HCT116 (cell line): ENCODE measurements around the gene KLF2. TPM values are rescaled to one million over a fixed set of nuclear protein-coding genes. Genes with fewer than 3 reads are reported as not detected.

Experiments used
- ATAC-seq: fragments of 200-7000 bp; cut with Tn5 transposase; 2 replicates; pipeline ENCODE4 v1.9.1; 2020; ENCODE audit warnings: mild to moderate bottlenecking, moderate library complexity
- BruUV-seq: library from RNA; stranded (reverse); fragments of 400-500 nt; replicated peaks from 2 replicates; lab custom pipeline; 2021; lab: Mats Ljungman, UMichigan
- CTCF ChIA-PET: fragments of 300-600 bp; sonication (Branson Sonifier 250); formaldehyde crosslinking; loops from one replicate; lab custom pipeline; 2021; ENCODE audit warnings: antibody characterized with exemption; lab: Charles Lee
- POLR2A ChIA-PET: fragments of 300-600, 350-600 bp; sonication (Branson Sonifier 250); formaldehyde crosslinking; loops from one replicate; lab custom pipeline; 2021; ENCODE audit warnings: antibody characterized with exemption; lab: Charles Lee
- RAD21 ChIA-PET, 2 experiments: fragments of 300-600 bp; sonication (Branson Sonifier 250); formaldehyde crosslinking; loops; one replicate each; lab custom pipeline; 2023; ENCODE audit warnings: low total read pairs in 2 of 2; ENCODE audit not compliant: uncharacterized antibody in 2 of 2, unreplicated experiment in 2 of 2, low non-redundant PET in 1 of 2; lab: Charles Lee
- DNase-seq: peaks from one replicate; pipeline ENCODE4 v3.0.0-alpha.2; 2010; ENCODE audit warnings: low read depth, low spot score
- H2AFZ ChIP-seq: fragments of 200-600 bp; shearing (Covaris generic), sonication (generic); 2 replicates; pipeline ENCODE4 v1.6.1; 2017; ENCODE audit warnings: low read depth, mixed run types, mixed read lengths, antibody characterized with exemption, low read length; ENCODE audit not compliant: poor library complexity, severe bottlenecking
- H3K27ac ChIP-seq: 2 replicates; pipeline ENCODE4 v1.5.1; 2012; ENCODE audit warnings: low read depth, low read length
- H3K27me3 ChIP-seq: fragments of 200-600 bp; sonication (generic); 2 replicates; pipeline ENCODE4 v1.6.1; 2016; ENCODE audit warnings: mixed run types, low read length, mixed read lengths; ENCODE audit not compliant: insufficient read depth
- H3K36me3 ChIP-seq, 2 experiments: fragments of 200-500 bp in 1 of 2; fragments of 200-600 bp in 1 of 2; sonication (Bioruptor generic) in 1 of 2; sonication (generic) in 1 of 2; 2 replicates each; pipeline versions ENCODE4 v1.5.1 to v1.6.1; 2014 to 2016; ENCODE audit warnings: low read length in 2 of 2, inconsistent platforms in 1 of 2, mixed read lengths in 1 of 2, mixed run types in 1 of 2; ENCODE audit not compliant: insufficient read depth in 2 of 2, control insufficient read depth in 1 of 2
- H3K4me1 ChIP-seq, 2 experiments: fragments of 200-600 bp in 1 of 2; sonication (generic) in 1 of 2; 2 replicates each; pipeline versions ENCODE4 v1.5.1 to v1.6.1; 2012 to 2017; ENCODE audit warnings: low read length in 2 of 2, inconsistent platforms in 1 of 2, mild to moderate bottlenecking in 1 of 2, mixed read lengths in 1 of 2, mixed run types in 1 of 2, moderate library complexity in 1 of 2; ENCODE audit not compliant: insufficient read depth in 2 of 2, control insufficient read depth in 1 of 2
- H3K4me2 ChIP-seq: fragments of 200-600 bp; sonication (generic); 2 replicates; pipeline ENCODE4 v1.6.1; 2017; ENCODE audit warnings: mixed run types, low read length, mixed read lengths
- H3K4me3 ChIP-seq, 2 experiments: fragments of 200-600 bp in 1 of 2; sonication (generic) in 1 of 2; replicated peaks in 1 of 2; 2 replicates each; pipeline ENCODE4 v1.5.1; 2011 to 2016; ENCODE audit warnings: low read length in 2 of 2, control low read depth in 1 of 2, low read depth in 1 of 2, mild to moderate bottlenecking in 1 of 2, mixed read lengths in 1 of 2, mixed run types in 1 of 2
- H3K79me2 ChIP-seq: fragments of 200-600 bp; sonication (generic); 2 replicates; pipeline ENCODE4 v1.6.1; 2017; ENCODE audit warnings: mild to moderate bottlenecking, mixed run types, low read length, moderate library complexity, mixed read lengths; ENCODE audit not compliant: insufficient read depth
- H3K9ac ChIP-seq: fragments of 200-600 bp; sonication (generic); 2 replicates; pipeline ENCODE4 v1.6.1; 2016; ENCODE audit warnings: low read length, mixed read lengths
- H3K9me2 ChIP-seq: fragments of 200-600 bp; sonication (generic), shearing (Covaris generic); 2 replicates; pipeline ENCODE4 v1.6.1; 2017; ENCODE audit warnings: mixed run types, mild to moderate bottlenecking, moderate library complexity; ENCODE audit not compliant: insufficient read depth
- H3K9me3 ChIP-seq, 2 experiments: fragments of 200-500 bp in 1 of 2; fragments of 200-600 bp in 1 of 2; sonication (Bioruptor generic) in 1 of 2; sonication (generic) in 1 of 2; 2 replicates each; pipeline ENCODE4 v1.6.1; 2014 to 2017; ENCODE audit warnings: low read length in 2 of 2, mixed read lengths in 2 of 2, inconsistent platforms in 1 of 2, low read depth in 1 of 2, mild to moderate bottlenecking in 1 of 2, mixed run types in 1 of 2, moderate library complexity in 1 of 2; ENCODE audit not compliant: control insufficient read depth in 1 of 2, insufficient read depth in 1 of 2
- H4K20me1 ChIP-seq: fragments of 200-600 bp; sonication (generic), shearing (Covaris generic); 2 replicates; pipeline ENCODE4 v1.6.1; 2017; ENCODE audit warnings: mixed run types, mild to moderate bottlenecking, moderate library complexity; ENCODE audit not compliant: insufficient read depth
- ATF3 ChIP-seq: IDR thresholded peaks from 2 replicates; pipeline ENCODE4 v1.6.1; 2012
- CBX3 ChIP-seq: IDR thresholded peaks from 2 replicates; pipeline ENCODE4 v1.6.1; 2012; ENCODE audit warnings: low read depth
- CEBPB ChIP-seq: IDR thresholded peaks from 2 replicates; pipeline ENCODE4 v1.6.1; 2012; ENCODE audit warnings: low read depth
- EGR1 ChIP-seq: IDR thresholded peaks from 2 replicates; pipeline ENCODE4 v1.6.1; 2012; ENCODE audit warnings: low read depth
- ELF1 ChIP-seq: IDR thresholded peaks from 2 replicates; pipeline ENCODE4 v1.6.1; 2012; ENCODE audit warnings: low read depth, borderline replicate concordance
- EZH2 ChIP-seq: fragments of 200-600 bp; sonication (generic); IDR thresholded peaks from 2 replicates; pipeline ENCODE4 v1.6.1; 2017; ENCODE audit warnings: antibody characterized with exemption, mixed run types
- EZH2phosphoT487 ChIP-seq: fragments of 200-600 bp; IDR thresholded peaks from 2 replicates; pipeline ENCODE4 v1.6.1; 2018; ENCODE audit warnings: antibody characterized with exemption, borderline replicate concordance
- FOSL1 ChIP-seq: IDR thresholded peaks from 2 replicates; pipeline ENCODE4 v1.6.1; 2012; ENCODE audit warnings: low read depth
- JUND ChIP-seq: IDR thresholded peaks from 2 replicates; pipeline ENCODE4 v1.6.1; 2012
- POLR2A ChIP-seq: IDR thresholded peaks from 2 replicates; pipeline ENCODE4 v1.7.0; 2011; ENCODE audit warnings: borderline replicate concordance; ENCODE audit not compliant: insufficient read depth, insufficient read length; ENCODE audit errors: extremely low read depth
- POLR2AphosphoS5 ChIP-seq: IDR thresholded peaks from 2 replicates; pipeline ENCODE4 v1.6.1; 2011; ENCODE audit warnings: mild to moderate bottlenecking, low read depth, low read length, moderate library complexity
- RAD21 ChIP-seq: IDR thresholded peaks from 2 replicates; pipeline ENCODE4 v1.6.1; 2012; ENCODE audit warnings: low read depth, mild to moderate bottlenecking
- SIN3A ChIP-seq: IDR thresholded peaks from 2 replicates; pipeline ENCODE4 v1.6.1; 2012; ENCODE audit warnings: low read depth
- SP1 ChIP-seq: IDR thresholded peaks from 2 replicates; pipeline ENCODE4 v1.6.1; 2012; ENCODE audit warnings: low read depth
- SRF ChIP-seq: IDR thresholded peaks from 2 replicates; pipeline ENCODE4 v1.6.1; 2012; ENCODE audit warnings: low read depth
- TCF7L2 ChIP-seq: IDR thresholded peaks from 2 replicates; pipeline ENCODE4 v1.7.0; 2011; ENCODE audit warnings: borderline replicate concordance, inconsistent platforms; ENCODE audit not compliant: insufficient read depth, insufficient read length; ENCODE audit errors: extremely low read depth
- YY1 ChIP-seq: IDR thresholded peaks from 2 replicates; pipeline ENCODE4 v1.6.1; 2011; ENCODE audit warnings: low read length, low read depth, moderate library complexity, mild to moderate bottlenecking; ENCODE audit not compliant: insufficient replicate concordance; ENCODE audit errors: extremely low read depth
- ZBTB33 ChIP-seq: IDR thresholded peaks from 2 replicates; pipeline ENCODE4 v1.6.1; 2011; ENCODE audit warnings: mild to moderate bottlenecking, low read length, moderate library complexity; ENCODE audit not compliant: insufficient replicate concordance; ENCODE audit errors: extremely low read depth
- ZFX ChIP-seq: fragments of 450-650 bp; IDR thresholded peaks from 2 replicates; pipeline ENCODE4 v1.6.1; 2017
- ZNF274 ChIP-seq: fragments of 200-500 bp; sonication (Bioruptor generic); IDR thresholded peaks from 2 replicates; pipeline ENCODE4 v1.6.1; 2014; ENCODE audit warnings: mild to moderate bottlenecking, low read depth, low read length, inconsistent platforms
- intact Hi-C: fragments of 100-400 bp; cut with micrococcal nuclease; formaldehyde crosslinking; loops from 2 replicates; pipeline ENCODE4 v1.10.0; 2022
- total RNA-seq: library from RNA; stranded (reverse); gene quantifications from one replicate; pipeline ENCODE4 v1.2.1, GENCODE V29; 2021; ENCODE audit not compliant: unreplicated experiment
- TF ChIP-seq, protein P1 (sequence below): IDR thresholded peaks from 2 replicates; pipeline ENCODE4 v1.6.1; 2012
- TF ChIP-seq, protein P2 (sequence below): IDR thresholded peaks from 2 replicates; pipeline ENCODE4 v1.6.1; 2012; ENCODE audit warnings: low read depth

Gene KLF2
- total RNA-seq, 1 experiment from 2014 or later, result 39.4 TPM

DNA sequence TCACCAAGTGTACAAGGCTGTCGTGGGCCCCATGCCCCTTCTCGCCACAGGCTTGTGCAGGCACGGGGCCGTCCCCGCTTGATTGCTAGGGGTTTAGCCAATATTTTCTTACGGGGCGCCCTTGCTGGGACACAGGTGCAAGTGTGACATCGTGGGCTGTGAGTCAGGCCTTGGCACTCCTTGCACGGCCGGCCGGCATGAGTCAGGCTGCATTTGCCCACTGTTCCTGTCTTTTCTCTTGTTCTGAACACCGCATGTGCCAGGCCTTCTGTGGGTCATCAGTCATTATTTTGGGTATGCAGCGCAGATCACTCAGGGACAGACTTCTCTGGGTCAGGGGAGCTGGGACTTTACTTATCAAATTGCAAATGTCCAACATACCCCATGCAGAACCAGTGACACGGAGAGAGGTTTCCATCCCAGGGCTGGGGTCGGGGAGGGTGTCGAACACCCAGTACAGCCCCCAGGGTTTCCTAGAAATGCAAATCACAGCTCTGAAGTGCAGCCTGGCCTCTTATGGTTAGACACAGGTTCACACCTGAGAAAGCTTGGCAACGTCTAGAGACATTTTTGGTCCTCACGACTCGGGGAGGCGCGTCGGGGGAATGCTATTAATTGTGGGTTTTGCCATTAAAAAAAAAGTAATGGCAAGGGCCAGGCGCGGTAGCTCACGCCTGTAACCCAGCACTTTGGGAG is 22.5 kb upstream of the KLF2 start:
- Histone ChIP-seq H3K27me3 (no peaks in the 10 kb centered on the region), H4K20me1 (no peaks in the 10 kb centered on the region), H3K27ac (0 out of 2 replicates have a peak overlapping the region, but pooled peaks have one; percentile 34), H3K4me3 (peak overlapping the region in 1 of 2 experiments; percentile 4; a peak in 1 of 4 replicates), H3K9me2 (no peaks in the 10 kb centered on the region), H3K9me3 (no peaks in the 10 kb centered on the region), H2AFZ (peak overlapping the region; percentile 31), H3K4me2 (peak overlapping the region; percentile 73), H3K36me3 (no peaks in the 10 kb centered on the region), H3K4me1 (peaks cover 17 to 26% of the 10 kb centered on the region in 2 experiments), H3K9ac (peak overlapping the region; percentile 28), H3K79me2 (no peaks in the 10 kb centered on the region)
- ATAC-seq (peak; percentile 76), DNase-seq (peak; percentile 59)
- ChIA-PET RAD21 (no interaction called here), CTCF (no interaction called here), POLR2A (interaction anchor here (0.5 to 3.2 kb wide), 2 partner anchors 19 to 23 kb away, joined by 9 to 14 read pairs; partner anchors contain the start of gene KLF2)
- intact Hi-C loops, result no loop called here
- no TSS peak for BruUV-seq
- TF ChIP-seq SRF, result no peak; the same call in 1 of the 2 replicates
- peak; percentile 61; the same call in 1 of the 2 replicates for TF ChIP-seq CBX3
- TF ChIP-seq EZH2phosphoT487, result no peak
- no peak for TF ChIP-seq ELF1
- TF ChIP-seq SIN3A, result no peak
- TF ChIP-seq POLR2A, result no peak
- TF ChIP-seq, protein P1, sequence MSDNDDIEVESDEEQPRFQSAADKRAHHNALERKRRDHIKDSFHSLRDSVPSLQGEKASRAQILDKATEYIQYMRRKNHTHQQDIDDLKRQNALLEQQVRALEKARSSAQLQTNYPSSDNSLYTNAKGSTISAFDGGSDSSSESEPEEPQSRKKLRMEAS, result peak; percentile 86
- TF ChIP-seq CEBPB, result no peak
- no peak for TF ChIP-seq TCF7L2
- TF ChIP-seq YY1, result no peak
- no peak for TF ChIP-seq ZNF274
- TF ChIP-seq ATF3, result no peak
- no peak for TF ChIP-seq EZH2
- TF ChIP-seq EGR1, result no peak
- TF ChIP-seq RAD21, result no peak
- peak; percentile 80 for TF ChIP-seq FOSL1
- peak; percentile 77 for TF ChIP-seq JUND
- peak; percentile 31 for TF ChIP-seq ZBTB33
- no peak for TF ChIP-seq ZFX
- TF ChIP-seq, protein P2, sequence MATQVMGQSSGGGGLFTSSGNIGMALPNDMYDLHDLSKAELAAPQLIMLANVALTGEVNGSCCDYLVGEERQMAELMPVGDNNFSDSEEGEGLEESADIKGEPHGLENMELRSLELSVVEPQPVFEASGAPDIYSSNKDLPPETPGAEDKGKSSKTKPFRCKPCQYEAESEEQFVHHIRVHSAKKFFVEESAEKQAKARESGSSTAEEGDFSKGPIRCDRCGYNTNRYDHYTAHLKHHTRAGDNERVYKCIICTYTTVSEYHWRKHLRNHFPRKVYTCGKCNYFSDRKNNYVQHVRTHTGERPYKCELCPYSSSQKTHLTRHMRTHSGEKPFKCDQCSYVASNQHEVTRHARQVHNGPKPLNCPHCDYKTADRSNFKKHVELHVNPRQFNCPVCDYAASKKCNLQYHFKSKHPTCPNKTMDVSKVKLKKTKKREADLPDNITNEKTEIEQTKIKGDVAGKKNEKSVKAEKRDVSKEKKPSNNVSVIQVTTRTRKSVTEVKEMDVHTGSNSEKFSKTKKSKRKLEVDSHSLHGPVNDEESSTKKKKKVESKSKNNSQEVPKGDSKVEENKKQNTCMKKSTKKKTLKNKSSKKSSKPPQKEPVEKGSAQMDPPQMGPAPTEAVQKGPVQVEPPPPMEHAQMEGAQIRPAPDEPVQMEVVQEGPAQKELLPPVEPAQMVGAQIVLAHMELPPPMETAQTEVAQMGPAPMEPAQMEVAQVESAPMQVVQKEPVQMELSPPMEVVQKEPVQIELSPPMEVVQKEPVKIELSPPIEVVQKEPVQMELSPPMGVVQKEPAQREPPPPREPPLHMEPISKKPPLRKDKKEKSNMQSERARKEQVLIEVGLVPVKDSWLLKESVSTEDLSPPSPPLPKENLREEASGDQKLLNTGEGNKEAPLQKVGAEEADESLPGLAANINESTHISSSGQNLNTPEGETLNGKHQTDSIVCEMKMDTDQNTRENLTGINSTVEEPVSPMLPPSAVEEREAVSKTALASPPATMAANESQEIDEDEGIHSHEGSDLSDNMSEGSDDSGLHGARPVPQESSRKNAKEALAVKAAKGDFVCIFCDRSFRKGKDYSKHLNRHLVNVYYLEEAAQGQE, result no peak
- TF ChIP-seq SP1, result peak; percentile 53; the same call in 1 of the 2 replicates
- no peak for TF ChIP-seq POLR2AphosphoS5
